Measurements from ENCODE around the gene SLC7A6. TPM values are rescaled to one million over a fixed set of nuclear protein-coding genes. Genes with fewer than 3 reads are reported as not detected.

SLC7A6 gene
- total RNA-seq, 1 donor from 2014 or later = 47.3 TPM

- peak overlapping the region; percentile 62 for H3K27ac Mint-ChIP-seq
- H3K27me3 Mint-ChIP-seq = no peaks in the 10 kb centered on the region
- TF ChIP-seq CTCF (conservative IDR thresholded peaks at IDR 0.05) = no peak
- H3K36me3 Mint-ChIP-seq = peaks cover 12% of the 10 kb centered on the region
- no peak for DNase-seq (ENCODE audit: extremely low spot score, unreplicated experiment)
- peak overlapping the region; percentile 12 for H3K4me3 Mint-ChIP-seq
- peaks cover 23% of the 10 kb centered on the region for H3K4me1 Mint-ChIP-seq (ENCODE audit: unreplicated experiment)
- H3K9me3 Mint-ChIP-seq = no peaks in the 10 kb centered on the region
These were observed 68.2 kb downstream of the SLC7A6 start for GRCh38 chr16:68332411-68333121.

- Mint-ChIP-seq H3K4me3 (no peak overlapping the region), H3K27ac (peak overlapping the region; percentile 30), H3K27me3 (no peaks in the 10 kb centered on the region), H3K4me1 (ENCODE audit: unreplicated experiment) (peaks cover 12% of the 10 kb centered on the region), H3K9me3 (no peaks in the 10 kb centered on the region), H3K36me3 (peaks cover 13% of the 10 kb centered on the region)
- DNase-seq (ENCODE audit: extremely low spot score, unreplicated experiment) = no peak
- no peak for TF ChIP-seq CTCF (conservative IDR thresholded peaks at IDR 0.05)
These were observed 70.8 kb downstream of the SLC7A6 start for GRCh38 chr16:68335175-68335574.

GRCh38 chr16:68338326-68339119, 74.2 kb downstream of the SLC7A6 start:
- TF ChIP-seq CTCF (conservative IDR thresholded peaks at IDR 0.05) = no peak
- no peak for DNase-seq (ENCODE audit: extremely low spot score, unreplicated experiment)
- Mint-ChIP-seq H3K9me3 (no peaks in the 10 kb centered on the region), H3K36me3 (peaks cover 25% of the 10 kb centered on the region), H3K4me1 (ENCODE audit: unreplicated experiment) (no peaks in the 10 kb centered on the region), H3K27ac (no peak overlapping the region), H3K4me3 (no peak overlapping the region), H3K27me3 (no peaks in the 10 kb centered on the region)

- no peaks in the 10 kb centered on the region for H3K9me3 Mint-ChIP-seq
- no peak overlapping the region for H3K4me3 Mint-ChIP-seq
- H3K27me3 Mint-ChIP-seq = no peaks in the 10 kb centered on the region
- H3K27ac Mint-ChIP-seq = no peak overlapping the region
- H3K4me1 Mint-ChIP-seq (ENCODE audit: unreplicated experiment) = no peaks in the 10 kb centered on the region
- TF ChIP-seq CTCF (conservative IDR thresholded peaks at IDR 0.05) = no peak
- peaks cover 26% of the 10 kb centered on the region for H3K36me3 Mint-ChIP-seq
- no peak for DNase-seq (ENCODE audit: extremely low spot score, unreplicated experiment)
These were observed 74.9 kb downstream of the SLC7A6 start for GRCh38 chr16:68339214-68339613.

- no peak overlapping the region for H3K27ac Mint-ChIP-seq
- H3K9me3 Mint-ChIP-seq = no peaks in the 10 kb centered on the region
- no peak for TF ChIP-seq CTCF (conservative IDR thresholded peaks at IDR 0.05)
- H3K36me3 Mint-ChIP-seq = peaks cover 25% of the 10 kb centered on the region
- H3K4me3 Mint-ChIP-seq = no peak overlapping the region
- no peak for DNase-seq (ENCODE audit: extremely low spot score, unreplicated experiment)
- H3K27me3 Mint-ChIP-seq = no peaks in the 10 kb centered on the region
- no peaks in the 10 kb centered on the region for H3K4me1 Mint-ChIP-seq (ENCODE audit: unreplicated experiment)
These were observed 78.3 kb downstream of the SLC7A6 start for GRCh38 chr16:68342620-68343019.

Data from type B pancreatic cell (in vitro differentiated cells).